GM12878 (cell line): ENCODE results near the gene HHLA2. TPM values are rescaled to one million over a fixed set of nuclear protein-coding genes. Genes with fewer than 3 reads are reported as not detected.

ENCODE experiments used
- ATAC-seq: fragments of 200-7000 bp; cut with Tn5 transposase; 3 replicates; pipeline ENCODE4 v1.9.1; 2020; ENCODE audit warnings: mild to moderate bottlenecking, moderate library complexity
- BruUV-seq: library from RNA; stranded (reverse); fragments of 400-500 nt; replicated peaks from 2 replicates; lab custom pipeline; 2021; lab: Mats Ljungman, UMichigan
- CTCF ChIA-PET: fragments of 300-600 bp; sonication (Branson Sonifier 250); formaldehyde crosslinking; extraction: SDS; loops from one replicate; lab custom pipeline; 2021; ENCODE audit warnings: inconsistent platforms; lab: Yijun Ruan, JAX
- POLR2A ChIA-PET: fragments of 350-600 bp; formaldehyde crosslinking; extraction: SDS; loops from one replicate; lab custom pipeline; 2021; ENCODE audit warnings: inconsistent platforms; lab: Charles Lee
- RAD21 ChIA-PET: fragments of 300-600 bp; sonication (Branson Sonifier 250); formaldehyde crosslinking; loops from one replicate; lab custom pipeline; 2023; ENCODE audit warnings: antibody characterized with exemption; ENCODE audit not compliant: unreplicated experiment; lab: Charles Lee
- SMC1A ChIA-PET: fragments of 300-600 bp; sonication (Branson Sonifier 250); formaldehyde crosslinking; loops from one replicate; lab custom pipeline; 2023; ENCODE audit not compliant: unreplicated experiment, uncharacterized antibody; lab: Charles Lee
- DNase-seq: peaks from one replicate; pipeline ENCODE4 v3.0.0-alpha.2; 2011; ENCODE audit warnings: low read depth, low spot score
- FAIRE-seq: peaks from 3 replicates; lab custom pipeline; 2011; peaks lifted over from hg19 to GRCh38; lab: Jason Lieb, UNC
- H2AFZ ChIP-seq: 2 replicates; pipeline ENCODE4 v1.6.0; 2011; ENCODE audit warnings: low read depth, low read length, control low read depth; ENCODE audit not compliant: control insufficient read depth
- H3K27ac ChIP-seq: 2 replicates; pipeline ENCODE4 v1.5.1; 2011; ENCODE audit warnings: control low read depth; ENCODE audit not compliant: control insufficient read depth, insufficient read depth
- H3K27me3 ChIP-seq, 2 experiments: replicated peaks in 1 of 2; 2 replicates each; pipeline versions ENCODE4 v1.6.0 to v1.6.1; 2011; ENCODE audit warnings: low read length in 1 of 2; ENCODE audit not compliant: control insufficient read depth in 2 of 2, insufficient read depth in 2 of 2
- H3K36me3 ChIP-seq, 2 experiments: 2 replicates each; pipeline ENCODE4 v1.5.1; 2011; ENCODE audit warnings: low read length in 1 of 2; ENCODE audit not compliant: control insufficient read depth in 2 of 2, insufficient read depth in 2 of 2
- H3K4me1 ChIP-seq: 2 replicates; pipeline ENCODE4 v1.6.1; 2011; ENCODE audit warnings: mild to moderate bottlenecking, low read length, moderate library complexity, mixed read lengths; ENCODE audit not compliant: control insufficient read depth, insufficient read depth
- H3K4me2 ChIP-seq: 2 replicates; pipeline ENCODE4 v1.6.0; 2011; ENCODE audit warnings: control low read depth; ENCODE audit not compliant: control insufficient read depth, insufficient read depth
- H3K4me3 ChIP-seq: fragments of 200-600 bp; sonication (generic); 2 replicates; pipeline ENCODE4 v1.5.1; 2016
- H3K79me2 ChIP-seq: 2 replicates; pipeline ENCODE4 v1.6.0; 2011; ENCODE audit warnings: low read length; ENCODE audit not compliant: control insufficient read depth, insufficient read depth
- H3K9ac ChIP-seq: 2 replicates; pipeline ENCODE4 v1.8.0; 2011; ENCODE audit warnings: low read length, control low read depth, mixed read lengths; ENCODE audit not compliant: control insufficient read depth, insufficient read depth
- H3K9me3 ChIP-seq: replicated peaks from 3 replicates; pipeline ENCODE4 v1.5.1; 2011; ENCODE audit warnings: mild to moderate bottlenecking, low read length; ENCODE audit not compliant: control insufficient read depth, insufficient read depth
- H4K20me1 ChIP-seq: 2 replicates; pipeline ENCODE4 v1.6.0; 2011; ENCODE audit not compliant: control insufficient read depth, insufficient read depth
- BACH1 ChIP-seq: fragments of 450-650 bp; IDR thresholded peaks from 2 replicates; pipeline ENCODE4 v1.6.1; 2017; ENCODE audit warnings: mild to moderate bottlenecking, borderline replicate concordance
- CHD1 ChIP-seq: IDR thresholded peaks from 2 replicates; pipeline ENCODE4 v1.6.1; 2012; ENCODE audit warnings: low read depth, low read length, improper control_type of control experiment
- CTCF ChIP-seq, 3 experiments: IDR thresholded peaks in 2 of 3; conservative IDR thresholded peaks in 1 of 3; 2 replicates each; pipeline ENCODE4 v1.5.1; 2011; ENCODE audit warnings: low read depth in 3 of 3, low read length in 3 of 3, mild to moderate bottlenecking in 3 of 3, control low read depth in 2 of 3, moderate library complexity in 2 of 3, inconsistent platforms in 1 of 3, mixed read lengths in 1 of 3; ENCODE audit not compliant: control insufficient read depth in 2 of 3, insufficient read depth in 1 of 3; ENCODE audit errors: extremely low read depth in 1 of 3
- HDGF ChIP-seq: fragments of 450-650 bp; IDR thresholded peaks from 2 replicates; pipeline ENCODE4 v1.6.1; 2016; ENCODE audit warnings: antibody characterized with exemption
- JUNB ChIP-seq: IDR thresholded peaks from 2 replicates; pipeline ENCODE4 v1.6.1; 2016; ENCODE audit warnings: antibody characterized with exemption, mild to moderate bottlenecking
- KDM1A ChIP-seq: fragments of 200-600 bp; sonication (generic); IDR thresholded peaks from 2 replicates; pipeline ENCODE4 v1.6.1; 2016; ENCODE audit warnings: borderline replicate concordance
- MTA2 ChIP-seq: fragments of 450-650 bp; IDR thresholded peaks from 2 replicates; pipeline ENCODE4 v1.6.1; 2016; ENCODE audit warnings: low read depth, mild to moderate bottlenecking, moderate library complexity
- PAX5 ChIP-seq: IDR thresholded peaks from 2 replicates; pipeline ENCODE4 v1.6.1; 2011; ENCODE audit warnings: low read depth, low read length, borderline replicate concordance
- PBX3 ChIP-seq: IDR thresholded peaks from 2 replicates; pipeline ENCODE4 v1.6.1; 2011; ENCODE audit warnings: mild to moderate bottlenecking, low read depth, low read length, moderate library complexity; ENCODE audit not compliant: insufficient replicate concordance
- SIN3A ChIP-seq: IDR thresholded peaks from 2 replicates; pipeline ENCODE4 v1.6.1; 2012; ENCODE audit warnings: low read depth, low read length, improper control_type of control experiment
- WRNIP1 ChIP-seq: IDR thresholded peaks from 2 replicates; pipeline ENCODE4 v1.6.1; 2011; ENCODE audit warnings: low read depth, low read length, improper control_type of control experiment, borderline replicate concordance
- YBX1 ChIP-seq: fragments of 450-650 bp; IDR thresholded peaks from 2 replicates; pipeline ENCODE4 v1.6.1; 2016; ENCODE audit warnings: antibody characterized with exemption
- ZBTB11 ChIP-seq: fragments of 450-650 bp; formaldehyde crosslinking; IDR thresholded peaks from 2 replicates; pipeline ENCODE4 v1.5.0; 2022; ENCODE audit warnings: mild to moderate bottlenecking, missing genetic modification characterization
- ZBTB4 ChIP-seq: fragments of 450-650 bp; formaldehyde crosslinking; IDR thresholded peaks from 2 replicates; pipeline ENCODE4 v1.4.0; 2022; ENCODE audit warnings: mild to moderate bottlenecking, moderate library complexity
- WGBS: methylation state at CpG from one replicate; pipeline ENCODE4 v1.1.6; 2016; ENCODE audit warnings: low lambda C conversion rate; ENCODE audit not compliant: insufficient replicate concordance, insufficient coverage; ENCODE audit errors: missing lambda C conversion rate; 5-methylcytosine and 5-hydroxymethylcytosine counted together
- in situ Hi-C: fragments of 300-500 bp; cut with MboI; formaldehyde crosslinking; loops from 9 replicates; pipeline ENCODE4 v1.14.3; 2018; ENCODE audit warnings: mixed read lengths
- intact Hi-C: fragments of 100-400 bp; cut with micrococcal nuclease; formaldehyde crosslinking; loops from one replicate; pipeline ENCODE4 v1.14.2; 2022; ENCODE audit not compliant: unreplicated experiment
- polyA plus RNA-seq, 11 experiments: library from polyadenylated mRNA; depleted of rRNA in 4 of 11; unstranded in 6 of 11; stranded (reverse) in 5 of 11; fragments of >200 nt; fragmentation: Nextera tagmentation in 4 of 11; fragmentation: Illumina TruSeq in 1 of 11; extraction: Ambion mirVana in 4 of 11; extraction: Trizol in 1 of 11; gene quantifications; 1 replicate in 1 of 11; 2 replicates in 10 of 11; pipeline versions ENCODE4 v1.2.1 to v1.2.3, GENCODE V29; 2011 to 2016; ENCODE audit warnings: inconsistent platforms in 2 of 11, missing spikeins in 2 of 11, low read depth in 1 of 11
- total RNA-seq, 4 experiments: library from RNA; depleted of rRNA in 3 of 4; stranded (reverse); fragments of >200 nt in 3 of 4; fragmentation: Illumina TruSeq in 1 of 4; extraction: Trizol in 1 of 4; gene quantifications; 2 replicates each; pipeline versions ENCODE4 v1.2.1 to v1.2.3, GENCODE V29; 2013 to 2021

Gene HHLA2
- total and polyA plus RNA-seq, 10 of the 15 experiments (the other 5 are each of a cell fraction or from before 2014, with no cell fraction given), result 0.11 to 1.3 (median 0.28) TPM; not detected in 1

GRCh38 chr3:108410531-108410984 is 114.2 kb downstream of the HHLA2 start:
- CTCF ChIA-PET, result interaction anchor here (0.7 to 2.1 kb wide), 3 partner anchors 11 to 1165 kb away, joined by 3 to 19 read pairs (median 3); no protein-coding TSS in a partner anchor
- in situ Hi-C loops, result no loop called here
- TF ChIP-seq CTCF (IDR thresholded peaks at IDR 0.05 in 2 of 3, conservative IDR thresholded peaks at IDR 0.05 in 1 of 3; ENCODE audit: control insufficient read depth in 2 of 3, extremely low read depth in 1 of 3, insufficient read depth in 1 of 3, low read depth in 3 of 3, low read length in 3 of 3) (no peak), ZBTB11 (CRISPR knock-in tag) (no peak), MTA2 (no peak), YBX1 (no peak), PBX3 (no peak), WRNIP1 (no peak), ZBTB4 (no peak), CHD1 (no peak), BACH1 (no peak), PAX5 (no peak), HDGF (no peak), SIN3A (no peak), KDM1A (no peak), JUNB (no peak)

More at GRCh38 chr3:108410531-108410984, 114.2 kb downstream of the HHLA2 start:
- H2AFZ ChIP-seq, result no peak overlapping the region
- ATAC-seq (no peak), DNase-seq (no peak), FAIRE-seq (no peak)
- RAD21 ChIA-PET, result interaction anchor here (1.0 to 2.0 kb wide), 2 partner anchors 142 to 257 kb away, joined by 3 to 10 read pairs; no protein-coding TSS in a partner anchor
- no peaks in the 10 kb centered on the region for H4K20me1 ChIP-seq
- peaks cover 4% of the 10 kb centered on the region; the same call in 1 of the 2 replicates for H3K4me1 ChIP-seq
- POLR2A ChIA-PET, result no interaction called here
- H3K27me3 ChIP-seq, result no peaks in the 10 kb centered on the region
- H3K79me2 ChIP-seq, result no peaks in the 10 kb centered on the region
- intact Hi-C loops, result no loop called here
- BruUV-seq, result no TSS peak
- H3K9me3 ChIP-seq, result no peaks in the 10 kb centered on the region
- H3K4me2 ChIP-seq, result no peak overlapping the region
- 64% methylated on average over 11 of the region's 11 CpGs for WGBS
- H3K4me3 ChIP-seq, result no peak overlapping the region
- no peaks in the 10 kb centered on the region for H3K36me3 ChIP-seq
- no peak overlapping the region for H3K9ac ChIP-seq
- SMC1A ChIA-PET, result interaction anchor here (1.0 to 1.1 kb wide), 2 partner anchors 76 to 253 kb away, joined by 3 read pairs; no protein-coding TSS in a partner anchor
- no peak overlapping the region for H3K27ac ChIP-seq
